HEK293T (cell line): ENCODE data around the gene KRTAP10-12.

Source experiments
- BHLHE40 ChIP-seq: fragments of 450-650 bp; IDR thresholded peaks from 2 replicates; pipeline ENCODE4 v1.6.1; 2016; ENCODE audit warnings: mild to moderate bottlenecking, moderate library complexity, borderline replicate concordance
- CTBP1 ChIP-seq: fragments of 450-650 bp; IDR thresholded peaks from 2 replicates; pipeline ENCODE4 v1.6.1; 2016; ENCODE audit warnings: borderline replicate concordance
- FOXM1 ChIP-seq: fragments of 450-650 bp; IDR thresholded peaks from 2 replicates; pipeline ENCODE4 v1.6.1; 2017; ENCODE audit warnings: mild to moderate bottlenecking, borderline replicate concordance
- L3MBTL2 ChIP-seq: fragments of 450-650 bp; conservative IDR thresholded peaks from 2 replicates; pipeline ENCODE4 v1.6.1; 2016; ENCODE audit warnings: mild to moderate bottlenecking
- LEF1 ChIP-seq: fragments of 450-650 bp; IDR thresholded peaks from 2 replicates; pipeline ENCODE4 v1.6.1; 2017; ENCODE audit warnings: mild to moderate bottlenecking, borderline replicate concordance
- PKNOX1 ChIP-seq: fragments of 450-650 bp; IDR thresholded peaks from 2 replicates; pipeline ENCODE4 v1.6.1; 2016
- TARDBP ChIP-seq: fragments of 450-650 bp; IDR thresholded peaks from 2 replicates; pipeline ENCODE4 v1.6.1; 2016

- TF ChIP-seq L3MBTL2 = no peak
- no peak for TF ChIP-seq PKNOX1
- no peak for TF ChIP-seq BHLHE40
- TF ChIP-seq TARDBP = no peak
- no peak for TF ChIP-seq FOXM1
- TF ChIP-seq CTBP1 = no peak
- TF ChIP-seq LEF1 = no peak
Observed at GRCh38 chr21:44666401-44667320, 30.3 kb upstream of the KRTAP10-12 start, which contains the start of gene KRTAP12-2.
